DOHH2 (cell line): ENCODE measurements around the gene RBM18.

Experiments used
- H3F3A ChIP-seq: fragments of 200-600 bp; sonication (generic), shearing (Covaris generic); 2 replicates; pipeline ENCODE4 v1.6.0; 2016; ENCODE audit warnings: antibody characterized with exemption, mild to moderate bottlenecking; ENCODE audit not compliant: control insufficient read depth, insufficient read depth
- H3K27ac ChIP-seq: fragments of 200-600 bp; sonication (generic); 2 replicates; pipeline ENCODE4 v1.5.1; 2014; ENCODE audit warnings: low read depth, mild to moderate bottlenecking, low read length, moderate library complexity
- H3K27me3 ChIP-seq: fragments of 200-600 bp; sonication (generic); 2 replicates; pipeline ENCODE4 v1.6.1; 2014; ENCODE audit warnings: mild to moderate bottlenecking, low read length, mixed read lengths; ENCODE audit not compliant: control insufficient read depth
- H3K36me3 ChIP-seq: fragments of 200-600 bp; sonication (generic); 2 replicates; pipeline ENCODE4 v1.6.1; 2014; ENCODE audit warnings: mild to moderate bottlenecking, low read length, moderate library complexity, mixed read lengths; ENCODE audit not compliant: control insufficient read depth
- H3K4me1 ChIP-seq: fragments of 200-600 bp; sonication (generic); 2 replicates; pipeline ENCODE4 v1.6.1; 2014; ENCODE audit warnings: mild to moderate bottlenecking, low read length, mixed read lengths; ENCODE audit not compliant: control insufficient read depth
- H3K4me2 ChIP-seq: fragments of 200-600 bp; sonication (generic); 2 replicates; pipeline ENCODE4 v1.6.0; 2014; ENCODE audit warnings: mild to moderate bottlenecking, low read length, moderate library complexity
- H3K4me3 ChIP-seq: fragments of 200-600 bp; sonication (generic); 2 replicates; pipeline ENCODE4 v1.5.1; 2014; ENCODE audit warnings: mild to moderate bottlenecking, low read length, mixed read lengths
- H3K79me2 ChIP-seq: fragments of 200-600 bp; sonication (generic); 2 replicates; pipeline ENCODE4 v1.6.1; 2014; ENCODE audit warnings: mild to moderate bottlenecking, low read length, mixed read lengths; ENCODE audit not compliant: control insufficient read depth
- H3K9me2 ChIP-seq: fragments of 200-600 bp; sonication (generic); replicated peaks from 2 replicates; pipeline ENCODE4 v1.6.1; 2014; ENCODE audit warnings: mild to moderate bottlenecking, low read length, mixed read lengths; ENCODE audit not compliant: control insufficient read depth
- H3K9me3 ChIP-seq: fragments of 200-600 bp; sonication (generic); 2 replicates; pipeline ENCODE4 v1.6.1; 2014; ENCODE audit warnings: antibody characterized with exemption, low read length, mixed read lengths; ENCODE audit not compliant: control insufficient read depth, insufficient read depth
- H4K20me1 ChIP-seq: fragments of 200-600 bp; sonication (generic); 2 replicates; pipeline ENCODE4 v1.6.0; 2014; ENCODE audit warnings: low read depth, mild to moderate bottlenecking, antibody characterized with exemption, low read length, moderate library complexity; ENCODE audit not compliant: control insufficient read depth, insufficient read depth
- CTCF ChIP-seq: fragments of 200-600 bp; sonication (generic); IDR thresholded peaks from one replicate; pipeline ENCODE4 v1.5.1; 2014; ENCODE audit warnings: antibody characterized with exemption, mild to moderate bottlenecking, low read depth, low read length; ENCODE audit not compliant: poor library complexity, severe bottlenecking
- EZH2phosphoT487 ChIP-seq: fragments of 200-600 bp; sonication (generic); IDR thresholded peaks from 2 replicates; pipeline ENCODE4 v1.6.1; 2017; ENCODE audit warnings: borderline replicate concordance, mild to moderate bottlenecking, antibody characterized with exemption, low read length, moderate library complexity, mixed read lengths

RBM18 gene

GRCh38 chr9:122222791-122223190 lies 41.8 kb downstream of the RBM18 start:
- Histone ChIP-seq H3K4me3 (no peak overlapping the region), H3K9me3 (no peaks in the 10 kb centered on the region), H3K27me3 (peaks cover 34% of the 10 kb centered on the region), H3K27ac (no peak overlapping the region), H3K4me2 (no peak overlapping the region), H3K9me2 (no peaks in the 10 kb centered on the region), H3K79me2 (no peaks in the 10 kb centered on the region), H3K36me3 (no peaks in the 10 kb centered on the region), H4K20me1 (no peaks in the 10 kb centered on the region), H3F3A (no peaks in the 10 kb centered on the region), H3K4me1 (no peaks in the 10 kb centered on the region)
- TF ChIP-seq CTCF: no peak
- TF ChIP-seq EZH2phosphoT487: no peak

DNA sequence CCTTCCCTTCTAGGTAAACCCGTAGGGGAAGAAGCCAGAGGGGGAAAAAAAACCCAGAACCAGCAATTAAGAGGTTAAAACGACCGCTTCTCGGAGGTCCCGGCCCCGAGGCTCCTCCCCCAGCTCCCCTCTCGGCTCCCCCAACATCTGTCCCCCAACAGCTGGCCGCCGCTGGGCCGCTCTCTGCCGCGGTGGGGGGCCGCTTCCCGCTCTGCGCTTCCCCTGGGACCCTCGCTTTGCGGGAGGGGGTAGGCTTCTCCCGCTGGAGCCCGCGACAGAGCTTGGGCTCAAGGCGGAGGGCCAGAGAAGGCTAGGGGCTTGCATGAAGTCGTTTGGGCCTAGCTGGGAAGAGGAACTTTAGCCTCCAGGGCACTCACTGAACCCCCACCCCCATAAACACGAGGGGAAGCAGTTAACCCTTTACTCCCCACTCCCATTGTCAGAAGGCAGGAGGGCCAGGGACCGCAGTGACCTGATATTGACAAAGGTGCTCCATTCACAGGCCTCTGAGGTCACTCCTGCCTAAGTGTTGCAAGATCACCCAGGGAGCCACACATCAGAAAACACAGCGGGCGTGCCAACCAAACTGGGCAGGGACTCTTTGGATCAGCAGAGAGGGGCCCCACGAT lies 43.3 kb downstream of the RBM18 start:
- H3K79me2 ChIP-seq: no peaks in the 10 kb centered on the region
- no peaks in the 10 kb centered on the region for H3K9me2 ChIP-seq
- TF ChIP-seq EZH2phosphoT487: no peak
- no peak for TF ChIP-seq CTCF
- no peaks in the 10 kb centered on the region for H3K9me3 ChIP-seq
- H3K36me3 ChIP-seq: no peaks in the 10 kb centered on the region
- H4K20me1 ChIP-seq: no peaks in the 10 kb centered on the region
- H3K4me1 ChIP-seq: no peaks in the 10 kb centered on the region
- no peak overlapping the region for H3K27ac ChIP-seq
- peaks cover 34% of the 10 kb centered on the region for H3K27me3 ChIP-seq
- H3K4me2 ChIP-seq: no peak overlapping the region
- no peak overlapping the region for H3K4me3 ChIP-seq
- no peaks in the 10 kb centered on the region for H3F3A ChIP-seq

DNA sequence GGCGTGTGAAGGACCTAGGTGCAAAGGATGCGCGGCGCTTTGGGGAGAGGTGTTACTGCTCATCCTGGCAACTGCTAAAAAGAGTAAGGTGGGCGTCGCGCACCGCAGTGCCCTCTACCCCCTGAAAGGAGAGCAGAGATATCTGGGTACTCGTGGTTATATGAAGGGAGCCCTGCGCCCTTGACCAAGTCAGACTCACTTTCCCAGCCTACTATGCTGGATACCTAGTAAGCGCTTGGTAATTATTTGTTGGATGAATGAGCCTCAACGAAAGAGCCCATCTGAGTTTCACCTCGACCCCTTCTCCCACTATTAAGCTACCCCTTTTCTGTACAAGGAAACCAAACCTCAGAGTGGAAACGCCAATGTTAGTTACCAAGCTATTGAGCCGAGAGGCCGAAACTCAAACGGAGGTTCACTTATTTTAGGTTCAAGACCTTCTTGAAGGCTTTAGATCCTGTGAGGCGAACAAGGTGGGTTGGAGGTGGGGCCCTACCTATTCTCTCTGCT lies 43.9 kb downstream of the RBM18 start:
- Histone ChIP-seq H3K9me2 (no peaks in the 10 kb centered on the region), H4K20me1 (no peaks in the 10 kb centered on the region), H3K27me3 (peaks cover 34% of the 10 kb centered on the region), H3K36me3 (no peaks in the 10 kb centered on the region), H3K4me2 (no peak overlapping the region), H3F3A (no peaks in the 10 kb centered on the region), H3K4me1 (no peaks in the 10 kb centered on the region), H3K4me3 (no peak overlapping the region), H3K79me2 (no peaks in the 10 kb centered on the region), H3K27ac (no peak overlapping the region), H3K9me3 (no peaks in the 10 kb centered on the region)
- TF ChIP-seq CTCF: no peak
- no peak for TF ChIP-seq EZH2phosphoT487
